HG03280 (cell line): ENCODE measurements around the gene RABGAP1L.

Experiments
- ATAC-seq: cut with Tn5 transposase; IDR thresholded peaks from one replicate; pipeline ENCODE4 v1.9.1; 2021; ENCODE audit warnings: mild to moderate bottlenecking, moderate library complexity; ENCODE audit not compliant: unreplicated experiment

Gene RABGAP1L

GRCh38 chr1:174902531-174903099 is 743.3 kb downstream of the RABGAP1L start:
- no peak for ATAC-seq

GRCh38 chr1:174911606-174912005 is 752.3 kb downstream of the RABGAP1L start:
- ATAC-seq: no peak

GRCh38 chr1:174912264-174912663 is 752.9 kb downstream of the RABGAP1L start:
- ATAC-seq: peak; percentile 47

- no peak for ATAC-seq
Observed at GRCh38 chr1:174913225-174913903, 754.0 kb downstream of the RABGAP1L start.

- no peak for ATAC-seq
Observed at GRCh38 chr1:174914991-174915390, 755.7 kb downstream of the RABGAP1L start.

- ATAC-seq: no peak
Observed at GRCh38 chr1:174916846-174917245, 757.5 kb downstream of the RABGAP1L start.

- ATAC-seq: no peak
Observed at GRCh38 chr1:174920093-174920492, 760.8 kb downstream of the RABGAP1L start.

- ATAC-seq: no peak
Observed at GRCh38 chr1:174922121-174922520, 762.8 kb downstream of the RABGAP1L start.

GRCh38 chr1:174923820-174924219 is 764.5 kb downstream of the RABGAP1L start:
- ATAC-seq: no peak

GRCh38 chr1:174928541-174928940 is 769.2 kb downstream of the RABGAP1L start:
- ATAC-seq: no peak

GRCh38 chr1:174931214-174931613 is 771.9 kb downstream of the RABGAP1L start:
- ATAC-seq: no peak

- ATAC-seq: no peak
Observed at GRCh38 chr1:174932587-174932986, 773.3 kb downstream of the RABGAP1L start.

- no peak for ATAC-seq
Observed at GRCh38 chr1:174935961-174936727, 776.8 kb downstream of the RABGAP1L start.

GRCh38 chr1:174938281-174939007 is 779.1 kb downstream of the RABGAP1L start:
- ATAC-seq: no peak

- ATAC-seq: no peak
Observed at GRCh38 chr1:174939775-174940545, 780.6 kb downstream of the RABGAP1L start.

- no peak for ATAC-seq
Observed at GRCh38 chr1:174940646-174941175, 781.4 kb downstream of the RABGAP1L start.

GRCh38 chr1:174942547-174943255 is 783.4 kb downstream of the RABGAP1L start:
- no peak for ATAC-seq

- ATAC-seq: no peak
Observed at GRCh38 chr1:174946031-174946430, 786.7 kb downstream of the RABGAP1L start.

- ATAC-seq: no peak
Observed at GRCh38 chr1:174949061-174949460, 789.7 kb downstream of the RABGAP1L start.

GRCh38 chr1:174949645-174950044 is 790.3 kb downstream of the RABGAP1L start:
- ATAC-seq: no peak
